ENCODE measurements around the gene IGSF3.
"Not testable (repeated sequence)": the region's sequence is repeated elsewhere in the genome, so short reads cannot be mapped to it uniquely, and the experiment has no call there.

DNA sequence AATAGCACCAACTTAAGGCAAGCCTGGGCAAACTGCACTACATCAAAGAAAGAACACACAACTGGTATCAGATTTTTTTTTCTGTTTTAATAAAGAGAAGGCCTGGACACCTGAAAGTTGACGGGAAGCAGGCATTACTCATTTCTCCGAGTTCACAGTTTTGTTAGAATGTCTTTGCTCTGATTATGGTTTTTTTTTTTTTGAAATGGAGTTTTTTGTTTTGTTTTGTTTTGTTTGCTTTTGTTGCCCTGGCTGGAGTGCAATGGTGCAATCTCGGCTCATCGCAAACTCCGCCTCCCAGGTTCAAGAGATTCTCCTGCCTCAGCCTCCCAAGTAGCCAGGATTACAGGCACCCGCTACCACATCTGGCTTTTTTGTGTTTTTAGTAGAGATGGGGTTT, 9.7 kb downstream of the IGSF3 start:
- TF ChIP-seq, protein P1, sequence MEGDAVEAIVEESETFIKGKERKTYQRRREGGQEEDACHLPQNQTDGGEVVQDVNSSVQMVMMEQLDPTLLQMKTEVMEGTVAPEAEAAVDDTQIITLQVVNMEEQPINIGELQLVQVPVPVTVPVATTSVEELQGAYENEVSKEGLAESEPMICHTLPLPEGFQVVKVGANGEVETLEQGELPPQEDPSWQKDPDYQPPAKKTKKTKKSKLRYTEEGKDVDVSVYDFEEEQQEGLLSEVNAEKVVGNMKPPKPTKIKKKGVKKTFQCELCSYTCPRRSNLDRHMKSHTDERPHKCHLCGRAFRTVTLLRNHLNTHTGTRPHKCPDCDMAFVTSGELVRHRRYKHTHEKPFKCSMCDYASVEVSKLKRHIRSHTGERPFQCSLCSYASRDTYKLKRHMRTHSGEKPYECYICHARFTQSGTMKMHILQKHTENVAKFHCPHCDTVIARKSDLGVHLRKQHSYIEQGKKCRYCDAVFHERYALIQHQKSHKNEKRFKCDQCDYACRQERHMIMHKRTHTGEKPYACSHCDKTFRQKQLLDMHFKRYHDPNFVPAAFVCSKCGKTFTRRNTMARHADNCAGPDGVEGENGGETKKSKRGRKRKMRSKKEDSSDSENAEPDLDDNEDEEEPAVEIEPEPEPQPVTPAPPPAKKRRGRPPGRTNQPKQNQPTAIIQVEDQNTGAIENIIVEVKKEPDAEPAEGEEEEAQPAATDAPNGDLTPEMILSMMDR (conservative IDR thresholded peaks at IDR 0.05; ENCODE audit: low read depth in 2 of 2): not testable (repeated sequence)
- TF ChIP-seq EZH2phosphoT487 (IDR thresholded peaks at IDR 0.05; ENCODE audit: unreplicated experiment); JUNB (IDR thresholded peaks at IDR 0.05; ENCODE audit: unreplicated experiment); EZH2 (IDR thresholded peaks at IDR 0.05; ENCODE audit: low read depth, unreplicated experiment); POLR2AphosphoS5 (IDR thresholded peaks at IDR 0.05; ENCODE audit: low read depth); ZNF331 (CRISPR knock-in tag; IDR thresholded peaks at IDR 0.05; ENCODE audit: low read depth); CREB1 (CRISPR knock-in tag; IDR thresholded peaks at IDR 0.05; ENCODE audit: low read depth); STAT1 (IDR thresholded peaks at IDR 0.05; ENCODE audit: unreplicated experiment); ZNF462 (CRISPR knock-in tag; IDR thresholded peaks at IDR 0.05); NANOG (IDR thresholded peaks at IDR 0.05; ENCODE audit: borderline replicate concordance): not testable (repeated sequence)
- TF ChIP-seq, protein P2, sequence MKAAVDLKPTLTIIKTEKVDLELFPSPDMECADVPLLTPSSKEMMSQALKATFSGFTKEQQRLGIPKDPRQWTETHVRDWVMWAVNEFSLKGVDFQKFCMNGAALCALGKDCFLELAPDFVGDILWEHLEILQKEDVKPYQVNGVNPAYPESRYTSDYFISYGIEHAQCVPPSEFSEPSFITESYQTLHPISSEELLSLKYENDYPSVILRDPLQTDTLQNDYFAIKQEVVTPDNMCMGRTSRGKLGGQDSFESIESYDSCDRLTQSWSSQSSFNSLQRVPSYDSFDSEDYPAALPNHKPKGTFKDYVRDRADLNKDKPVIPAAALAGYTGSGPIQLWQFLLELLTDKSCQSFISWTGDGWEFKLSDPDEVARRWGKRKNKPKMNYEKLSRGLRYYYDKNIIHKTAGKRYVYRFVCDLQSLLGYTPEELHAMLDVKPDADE (IDR thresholded peaks at IDR 0.05): not testable (repeated sequence)
- TF ChIP-seq, protein P3, sequence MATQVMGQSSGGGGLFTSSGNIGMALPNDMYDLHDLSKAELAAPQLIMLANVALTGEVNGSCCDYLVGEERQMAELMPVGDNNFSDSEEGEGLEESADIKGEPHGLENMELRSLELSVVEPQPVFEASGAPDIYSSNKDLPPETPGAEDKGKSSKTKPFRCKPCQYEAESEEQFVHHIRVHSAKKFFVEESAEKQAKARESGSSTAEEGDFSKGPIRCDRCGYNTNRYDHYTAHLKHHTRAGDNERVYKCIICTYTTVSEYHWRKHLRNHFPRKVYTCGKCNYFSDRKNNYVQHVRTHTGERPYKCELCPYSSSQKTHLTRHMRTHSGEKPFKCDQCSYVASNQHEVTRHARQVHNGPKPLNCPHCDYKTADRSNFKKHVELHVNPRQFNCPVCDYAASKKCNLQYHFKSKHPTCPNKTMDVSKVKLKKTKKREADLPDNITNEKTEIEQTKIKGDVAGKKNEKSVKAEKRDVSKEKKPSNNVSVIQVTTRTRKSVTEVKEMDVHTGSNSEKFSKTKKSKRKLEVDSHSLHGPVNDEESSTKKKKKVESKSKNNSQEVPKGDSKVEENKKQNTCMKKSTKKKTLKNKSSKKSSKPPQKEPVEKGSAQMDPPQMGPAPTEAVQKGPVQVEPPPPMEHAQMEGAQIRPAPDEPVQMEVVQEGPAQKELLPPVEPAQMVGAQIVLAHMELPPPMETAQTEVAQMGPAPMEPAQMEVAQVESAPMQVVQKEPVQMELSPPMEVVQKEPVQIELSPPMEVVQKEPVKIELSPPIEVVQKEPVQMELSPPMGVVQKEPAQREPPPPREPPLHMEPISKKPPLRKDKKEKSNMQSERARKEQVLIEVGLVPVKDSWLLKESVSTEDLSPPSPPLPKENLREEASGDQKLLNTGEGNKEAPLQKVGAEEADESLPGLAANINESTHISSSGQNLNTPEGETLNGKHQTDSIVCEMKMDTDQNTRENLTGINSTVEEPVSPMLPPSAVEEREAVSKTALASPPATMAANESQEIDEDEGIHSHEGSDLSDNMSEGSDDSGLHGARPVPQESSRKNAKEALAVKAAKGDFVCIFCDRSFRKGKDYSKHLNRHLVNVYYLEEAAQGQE (IDR thresholded peaks at IDR 0.05; ENCODE audit: unreplicated experiment): not testable (repeated sequence)
